GM21447 (cell line): ENCODE measurements around the gene GPT2.
"Not testable (repeated sequence)": the region's sequence is repeated elsewhere in the genome, so short reads cannot be mapped to it uniquely, and the experiment has no call there.

ENCODE experiments used
- ATAC-seq: cut with Tn5 transposase; IDR thresholded peaks from one replicate; pipeline ENCODE4 v1.9.1; 2021; ENCODE audit not compliant: unreplicated experiment

The GPT2 gene

DNA sequence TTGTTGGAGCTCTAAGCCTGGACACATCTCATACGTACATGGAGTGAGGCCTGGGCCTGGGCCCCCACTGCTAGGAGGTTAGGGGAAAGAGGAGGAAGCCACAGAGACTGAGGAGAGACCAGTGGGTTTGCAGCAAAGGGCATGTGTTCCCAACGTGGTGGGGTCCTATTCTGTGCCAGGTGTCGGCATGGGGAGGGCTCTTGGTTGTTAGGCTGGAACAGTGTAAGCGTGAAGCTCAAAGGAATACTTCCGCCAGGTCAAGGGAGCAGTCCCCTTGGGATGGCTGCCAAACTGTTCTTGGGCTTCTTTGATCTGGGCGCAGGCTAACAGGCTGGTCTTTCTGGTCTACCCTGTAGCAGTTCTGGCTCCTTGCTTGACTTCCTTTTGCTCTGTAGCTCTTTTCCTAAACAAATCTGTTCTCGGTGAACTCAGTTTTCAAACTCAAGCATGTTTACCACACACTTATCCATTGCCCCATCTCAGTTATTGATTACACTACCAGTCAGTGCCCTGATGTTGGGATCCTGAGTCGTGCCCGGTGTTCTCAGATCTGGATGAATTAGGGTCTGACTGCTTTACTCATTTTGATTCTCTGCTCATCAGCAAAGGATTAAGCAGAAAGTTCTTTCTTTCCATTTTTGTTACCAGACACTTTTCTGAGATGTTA, 36.4 kb downstream of the GPT2 start:
- no peak for ATAC-seq

DNA sequence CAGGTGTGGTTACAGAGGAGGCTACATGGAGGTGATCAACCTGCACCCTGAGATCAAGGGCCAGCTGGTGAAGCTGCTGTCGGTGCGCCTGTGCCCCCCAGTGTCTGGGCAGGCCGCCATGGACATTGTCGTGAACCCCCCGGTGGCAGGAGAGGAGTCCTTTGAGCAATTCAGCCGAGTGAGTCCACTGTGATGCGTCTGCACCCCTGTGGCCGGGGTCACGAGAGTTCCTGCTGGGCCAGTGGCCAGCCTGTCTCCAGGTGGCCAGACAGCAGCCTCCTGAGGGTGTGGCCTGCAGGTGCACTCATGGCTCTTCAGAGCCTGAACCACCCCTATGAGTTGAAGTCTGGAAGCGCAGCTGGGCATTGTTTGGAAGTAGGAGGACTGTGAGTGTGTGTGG, 38.1 kb downstream of the GPT2 start:
- ATAC-seq: no peak

DNA sequence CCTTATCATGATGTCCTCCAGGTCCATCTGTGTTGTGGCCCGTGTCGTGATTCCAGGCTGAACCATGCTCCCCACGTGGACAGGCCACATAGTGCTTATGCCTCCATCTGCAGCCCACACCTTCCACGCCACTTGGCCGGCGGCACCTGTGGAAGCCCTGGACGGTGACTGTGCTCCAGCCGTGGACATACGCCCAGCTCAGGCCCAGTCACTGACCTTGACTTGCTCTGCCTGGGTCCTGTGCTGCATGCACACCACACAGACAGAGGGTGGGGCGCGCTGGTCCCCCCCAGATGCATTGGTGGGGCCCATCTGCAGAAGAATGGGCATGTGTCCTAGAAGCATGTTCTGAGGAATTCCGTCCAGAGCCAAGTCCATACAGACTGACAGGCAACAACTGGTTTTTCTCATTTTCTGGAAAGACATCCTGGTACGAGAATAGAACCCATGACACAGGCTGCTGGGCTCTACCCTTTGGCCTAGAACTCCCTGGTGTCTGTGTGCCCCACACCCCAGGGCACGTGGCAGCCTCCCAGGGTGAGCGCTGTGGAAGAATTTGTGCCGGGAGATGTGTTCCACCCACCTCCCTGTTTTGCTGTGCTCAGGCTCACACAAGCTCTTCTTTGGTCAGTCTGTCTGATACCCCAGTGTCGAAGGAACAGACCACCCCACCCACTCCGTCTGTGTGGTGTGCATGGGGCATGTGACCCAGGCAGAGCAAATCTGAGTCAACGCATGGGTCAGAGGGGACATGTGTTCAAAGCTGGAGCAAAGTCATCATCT, 39.5 kb downstream of the GPT2 start:
- no peak for ATAC-seq

GRCh38 chr16:46924402-46924801, 40.2 kb downstream of the GPT2 start:
- no peak for ATAC-seq

- no peak for ATAC-seq
Measured at GRCh38 chr16:46926470-46927225, 42.5 kb downstream of the GPT2 start.

DNA sequence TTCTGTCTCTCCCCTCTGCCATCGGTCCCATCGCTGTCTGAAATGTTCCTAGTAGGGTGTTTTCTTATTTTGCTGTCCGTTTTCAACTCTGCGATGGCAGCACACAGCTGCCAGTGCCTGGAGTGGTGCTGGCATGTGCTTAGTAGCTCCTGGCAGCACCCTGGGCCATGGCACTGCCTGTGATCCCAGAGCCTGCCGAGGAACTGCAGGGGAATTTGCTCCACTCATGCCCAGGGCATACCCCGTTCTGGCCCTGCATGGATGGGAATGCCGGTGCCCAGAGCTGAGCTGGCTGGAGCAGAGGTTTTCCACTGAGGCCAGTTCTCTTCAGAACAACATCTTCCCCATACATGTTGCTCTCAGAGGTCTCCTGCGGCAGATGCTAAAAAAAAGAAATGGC, 43.1 kb downstream of the GPT2 start:
- no peak for ATAC-seq

DNA sequence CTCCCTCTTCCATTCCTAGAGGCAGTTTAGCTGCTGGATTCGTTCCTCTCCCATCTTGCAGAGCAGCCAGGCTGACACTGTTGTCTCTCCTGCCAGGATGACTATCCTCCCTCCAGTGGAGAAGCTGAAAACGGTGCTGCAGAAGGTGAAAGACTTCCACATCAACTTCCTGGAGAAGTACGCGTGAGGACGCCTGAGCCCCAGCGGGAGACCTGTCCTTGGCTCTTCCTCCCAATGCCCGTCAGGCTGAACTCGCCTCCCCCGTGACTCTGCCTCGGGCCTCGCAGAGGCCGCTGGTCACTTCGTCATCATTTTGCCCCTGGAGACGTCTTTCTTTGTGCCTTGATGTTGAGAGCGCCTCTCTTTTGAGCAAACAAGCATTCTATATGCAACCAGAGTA, 44.6 kb downstream of the GPT2 start:
- no peak for ATAC-seq

DNA sequence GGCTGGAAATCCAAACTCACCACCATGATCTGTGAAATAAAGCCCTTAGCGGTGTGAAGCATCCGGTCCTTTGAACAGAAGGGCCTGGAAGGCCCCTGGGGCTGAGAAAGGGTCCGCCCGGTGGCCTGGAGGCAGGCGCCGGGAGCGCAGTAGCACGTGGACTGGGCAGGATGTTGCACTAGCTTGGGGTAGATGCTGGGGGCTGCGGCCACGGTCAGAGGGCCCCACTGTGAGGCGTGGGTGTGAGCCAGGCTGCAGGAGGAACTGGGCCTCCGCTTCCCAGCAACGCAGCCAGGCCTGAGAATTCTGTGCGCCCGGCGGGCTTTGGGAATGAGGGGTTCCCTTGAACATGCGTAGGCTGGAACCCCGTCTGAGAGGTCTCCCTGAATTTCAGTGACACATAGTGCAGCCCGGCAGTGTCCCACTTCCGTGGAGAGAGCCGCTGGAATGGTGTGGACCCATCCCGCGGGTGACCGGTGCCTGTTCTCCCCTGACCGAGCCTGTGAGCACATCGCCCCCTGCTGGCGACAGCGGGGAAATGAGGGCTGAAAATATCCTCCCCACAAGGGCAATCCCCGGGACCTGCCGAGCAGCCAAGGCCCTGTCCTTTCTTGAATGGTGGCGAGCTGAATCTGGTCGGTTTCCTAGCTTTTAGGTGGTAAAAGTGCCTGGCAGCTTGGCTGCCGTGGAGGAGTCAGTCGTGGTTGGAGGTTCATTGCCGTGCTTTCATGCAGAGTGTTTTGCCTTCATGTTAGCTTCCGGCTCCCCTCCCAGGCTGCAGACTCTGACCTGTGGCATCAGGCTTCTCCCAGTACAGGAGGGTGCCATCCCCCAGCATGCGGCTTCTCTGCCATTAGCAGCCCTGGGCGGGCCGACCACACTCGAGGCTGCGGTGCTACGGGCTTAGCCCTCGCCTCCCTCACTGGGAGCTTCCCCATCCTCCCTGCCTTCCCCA, 45.5 kb downstream of the GPT2 start:
- ATAC-seq: peak; percentile 78

GRCh38 chr16:46930861-46931260, 46.7 kb downstream of the GPT2 start:
- no peak for ATAC-seq

- no peak for ATAC-seq
Measured at GRCh38 chr16:46932802-46933201, 48.6 kb downstream of the GPT2 start.

- ATAC-seq: no peak
Measured at GRCh38 chr16:46937536-46937935, 53.4 kb downstream of the GPT2 start.

DNA sequence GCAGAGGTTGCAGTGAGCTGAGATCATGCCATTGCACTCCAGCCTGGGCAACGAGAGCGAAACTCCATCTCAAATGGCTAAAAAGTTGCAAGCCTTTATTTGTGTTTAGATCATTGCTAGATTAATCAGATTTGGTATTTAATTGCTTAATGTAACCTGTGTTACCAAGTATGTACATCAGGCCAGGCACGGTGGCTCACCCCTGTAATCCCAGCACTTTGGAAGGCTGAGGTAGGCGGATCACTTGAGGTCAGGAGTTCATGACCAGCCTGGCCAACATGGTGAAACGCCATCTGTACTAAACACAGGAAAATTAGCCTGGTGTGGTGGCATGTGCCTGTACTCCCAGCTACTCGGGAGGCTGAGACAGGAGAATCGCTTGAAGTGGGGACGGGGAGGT, 60.6 kb downstream of the GPT2 start:
- ATAC-seq: not testable (repeated sequence)

DNA sequence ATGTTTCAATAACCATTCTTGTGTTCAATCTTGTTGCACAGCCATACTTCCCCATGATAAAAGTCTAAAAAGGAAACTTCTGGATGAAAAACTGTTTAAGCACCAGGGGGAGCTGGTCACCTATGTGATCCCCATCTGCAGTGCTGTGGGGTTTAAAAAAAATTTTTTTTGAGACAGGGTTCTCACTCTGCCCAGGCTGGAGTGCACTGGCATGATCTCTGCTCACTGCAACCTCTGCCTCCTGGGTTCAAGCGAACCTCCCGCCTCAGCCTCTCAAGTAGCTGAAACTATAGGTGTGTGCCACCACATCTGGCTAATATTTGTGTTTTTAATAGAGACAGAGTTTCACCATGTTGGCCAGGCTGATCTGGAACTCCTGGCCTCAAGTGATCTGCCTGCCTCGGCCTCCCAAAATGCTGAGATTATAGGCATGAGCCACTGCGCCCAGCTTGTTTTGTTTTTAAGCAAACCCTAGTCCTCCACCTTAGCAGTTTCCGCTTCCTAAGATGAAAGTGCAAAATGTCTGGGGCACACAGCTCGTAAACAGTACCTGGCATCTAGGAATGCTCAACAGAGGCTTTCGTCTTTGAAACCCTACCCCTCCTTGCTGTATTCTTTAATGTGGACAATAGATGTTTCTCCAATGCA, 63.9 kb downstream of the GPT2 start:
- ATAC-seq: peak; percentile 73

- ATAC-seq: no peak
Measured at GRCh38 chr16:46948548-46949166, 64.5 kb downstream of the GPT2 start.

GRCh38 chr16:46949241-46949892, 65.2 kb downstream of the GPT2 start:
- ATAC-seq: no peak

DNA sequence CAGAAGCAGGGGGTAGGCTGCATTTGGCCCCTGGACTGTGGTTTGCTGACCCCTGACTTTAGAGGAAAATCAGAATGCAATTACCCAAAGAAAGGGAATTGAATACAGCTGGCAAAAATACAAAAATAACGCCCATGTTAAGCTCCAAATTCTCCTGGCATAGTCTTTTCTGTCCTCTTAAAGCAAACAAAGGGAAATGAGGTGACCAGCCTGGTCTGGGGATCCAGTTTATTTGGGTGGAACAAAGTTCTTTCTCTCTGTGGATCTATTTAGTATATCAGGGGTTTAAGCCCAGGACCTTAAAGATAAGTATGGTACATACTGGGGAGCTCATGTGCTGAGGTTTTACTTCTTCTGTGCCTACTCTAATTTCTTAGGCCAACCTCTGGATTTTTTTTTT, 65.8 kb downstream of the GPT2 start:
- no peak for ATAC-seq

GRCh38 chr16:46954562-46954961, 70.4 kb downstream of the GPT2 start:
- ATAC-seq: no peak

GRCh38 chr16:46961373-46962353, 77.5 kb downstream of the GPT2 start:
- no peak for ATAC-seq
